Measurements from ENCODE around the gene SMC1B. TPM values are rescaled to one million over a fixed set of nuclear protein-coding genes. Genes with fewer than 3 reads are reported as not detected.

The SMC1B gene
- total and polyA plus RNA-seq, 8 donors = 0.06 TPM; not detected in 7

DNA sequence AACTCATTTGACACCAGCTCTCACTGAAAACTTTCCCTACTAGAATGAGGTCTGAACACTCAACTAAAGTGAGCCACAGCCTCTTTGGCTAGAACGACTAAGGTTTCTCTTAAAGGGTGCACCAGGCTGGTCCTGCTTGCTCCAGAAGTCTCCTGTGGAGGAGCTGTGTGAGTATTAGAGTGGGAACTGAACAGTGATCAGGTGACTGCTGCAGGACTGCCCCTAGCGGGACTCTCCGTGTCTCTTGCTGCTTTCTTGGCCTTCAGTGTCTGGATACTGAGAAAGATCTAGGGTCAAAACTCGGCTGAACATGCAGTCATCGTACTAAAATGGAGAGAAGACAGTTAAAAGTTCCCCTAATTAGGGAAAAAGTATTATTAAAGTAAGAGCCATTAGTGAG is 69.1 kb downstream of the SMC1B start:
- Histone ChIP-seq H3K27me3 (no peaks in the 10 kb centered on the region), H3K27ac (no peak overlapping the region), H3K36me3 (peaks cover 0 to 24% (median 0%) of the 10 kb centered on the region in 3 donors), H3K4me3 (no peak overlapping the region), H3K9me3 (no peaks in the 10 kb centered on the region), H3K4me1 (no peaks in the 10 kb centered on the region)
- 76 to 77% methylated on average over 5 of the region's 5 CpGs for WGBS, 2 donors
- no peak for TF ChIP-seq CTCF (IDR thresholded peaks at IDR 0.05)
- FAIRE-seq (no peak), DNase-seq (no peak), ATAC-seq (peak in 1 of 4 donors; percentile 37)
- intact Hi-C loops (cut with DNase I) = no loop called here

- ATAC-seq (no peak), DNase-seq (no peak), FAIRE-seq (no peak)
- Histone ChIP-seq H3K27me3 (no peaks in the 10 kb centered on the region), H3K4me3 (no peak overlapping the region), H3K27ac (no peak overlapping the region), H3K36me3 (peaks cover 0 to 24% (median 0%) of the 10 kb centered on the region in 3 donors), H3K4me1 (no peaks in the 10 kb centered on the region), H3K9me3 (no peaks in the 10 kb centered on the region)
- intact Hi-C loops (cut with DNase I) = no loop called here
- WGBS, 2 donors = 94 to 95% methylated on average over 8 of the region's 8 CpGs
- no peak for TF ChIP-seq CTCF (IDR thresholded peaks at IDR 0.05)
Observed at GRCh38 chr22:45343143-45343542, 70.3 kb downstream of the SMC1B start.

DNA sequence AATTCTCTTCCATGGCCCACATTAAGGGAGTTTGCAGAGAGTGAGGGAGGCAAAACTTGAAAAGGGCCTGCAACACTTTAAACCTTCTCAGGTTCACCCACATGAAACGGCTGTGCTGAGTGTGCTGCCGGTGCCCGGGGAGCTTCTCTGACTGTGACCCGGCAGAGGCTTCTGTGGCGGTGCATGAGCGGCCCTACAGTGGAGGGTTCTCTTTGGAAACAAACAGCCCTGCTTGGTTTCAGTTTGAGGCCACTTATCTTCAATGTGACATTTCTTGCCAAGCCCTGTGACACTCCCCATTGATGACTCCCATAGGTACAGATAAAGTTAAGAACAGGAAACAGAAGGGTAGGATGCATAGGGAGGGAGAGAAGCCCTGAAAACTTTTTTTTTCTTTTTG is 71.9 kb downstream of the SMC1B start:
- DNase-seq (no peak), FAIRE-seq (no peak), ATAC-seq (no peak)
- Histone ChIP-seq H3K4me3 (no peak overlapping the region), H3K27ac (no peak overlapping the region), H3K4me1 (no peaks in the 10 kb centered on the region), H3K27me3 (no peaks in the 10 kb centered on the region), H3K36me3 (peaks cover 0 to 24% (median 0%) of the 10 kb centered on the region in 3 donors), H3K9me3 (no peaks in the 10 kb centered on the region)
- no peak for TF ChIP-seq CTCF (IDR thresholded peaks at IDR 0.05)
- 82 to 89% methylated on average over 6 of the region's 6 CpGs for WGBS, 2 donors
- intact Hi-C loops (cut with DNase I) = no loop called here

DNA sequence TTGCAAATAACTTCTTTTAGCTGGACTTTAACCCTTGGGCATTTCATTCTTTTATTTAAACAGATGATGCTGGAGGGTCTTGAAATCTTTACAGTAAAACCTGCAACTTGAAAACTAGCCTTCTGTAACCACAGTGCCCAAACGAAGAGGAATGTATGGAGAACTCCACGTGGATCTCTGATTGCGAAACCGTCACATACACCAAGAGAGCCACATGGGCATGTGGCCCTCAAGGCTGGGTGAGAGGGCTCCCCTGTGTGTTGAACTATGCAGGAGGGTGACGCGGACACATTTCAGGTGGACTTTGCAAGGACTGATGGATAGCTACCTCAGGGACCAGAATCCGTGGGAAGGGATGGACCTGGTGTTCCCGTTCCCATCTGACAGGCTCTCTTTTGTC is 73.1 kb downstream of the SMC1B start:
- no peak for TF ChIP-seq CTCF (IDR thresholded peaks at IDR 0.05)
- DNase-seq (no peak), ATAC-seq (no peak), FAIRE-seq (no peak)
- intact Hi-C loops (cut with DNase I) = no loop called here
- Histone ChIP-seq H3K27ac (no peak overlapping the region), H3K9me3 (no peaks in the 10 kb centered on the region), H3K4me3 (no peak overlapping the region), H3K4me1 (no peaks in the 10 kb centered on the region), H3K36me3 (peaks cover 0 to 24% (median 0%) of the 10 kb centered on the region in 3 donors), H3K27me3 (no peaks in the 10 kb centered on the region)
- WGBS, 2 donors = 85 to 87% methylated on average over 8 of the region's 8 CpGs

- 87 to 94% methylated on average over 7 of the region's 7 CpGs for WGBS, 2 donors
- intact Hi-C loops (cut with DNase I) = no loop called here
Observed at GRCh38 chr22:45338795-45339194, 74.6 kb downstream of the SMC1B start.

More at GRCh38 chr22:45338795-45339194, 74.6 kb downstream of the SMC1B start:
- Histone ChIP-seq H3K9me3 (no peaks in the 10 kb centered on the region), H3K4me1 (no peaks in the 10 kb centered on the region), H3K4me3 (no peak overlapping the region), H3K27me3 (no peaks in the 10 kb centered on the region), H3K36me3 (peaks cover 0 to 24% (median 0%) of the 10 kb centered on the region in 3 donors), H3K27ac (no peak overlapping the region)
- DNase-seq (no peak), ATAC-seq (no peak), FAIRE-seq (no peak)
- TF ChIP-seq CTCF (IDR thresholded peaks at IDR 0.05) = no peak
